ENCODE data around the gene ZMAT5.

- no peak for TF ChIP-seq CTCF (IDR thresholded peaks at IDR 0.05)
- TF ChIP-seq POLR2A (IDR thresholded peaks at IDR 0.05): no peak
Measured at GRCh38 chr22:29814003-29814402, 47.2 kb upstream of the ZMAT5 start.
